GM21390 (cell line): ENCODE data around the gene LRRN4.

Experiments
- ATAC-seq: cut with Tn5 transposase; IDR thresholded peaks from one replicate; pipeline ENCODE4 v1.9.1; 2021; ENCODE audit not compliant: unreplicated experiment

The LRRN4 gene

GRCh38 chr20:6053776-6054688 lies at the start of gene LRRN4:
Gene LRRN4 (minus strand): TSS chr20:6054060. CDS start chr20:6052799, 1,261 bp downstream.
- ATAC-seq, result no peak

GRCh38 chr20:6103301-6103700 lies 49.4 kb upstream of the LRRN4 start:
- no peak for ATAC-seq

GRCh38 chr20:6101346-6101745 lies 47.5 kb upstream of the LRRN4 start:
- no peak for ATAC-seq

- no peak for ATAC-seq
Measured at GRCh38 chr20:6100246-6100645, 46.4 kb upstream of the LRRN4 start.

- no peak for ATAC-seq
Measured at GRCh38 chr20:6099819-6100218, 46.0 kb upstream of the LRRN4 start.

GRCh38 chr20:6095409-6095808 lies 41.5 kb upstream of the LRRN4 start:
- no peak for ATAC-seq

GRCh38 chr20:6094565-6094964 lies 40.7 kb upstream of the LRRN4 start:
- no peak for ATAC-seq

- ATAC-seq, result no peak
Measured at GRCh38 chr20:6094063-6094462, 40.2 kb upstream of the LRRN4 start.

GRCh38 chr20:6091661-6092060 lies 37.8 kb upstream of the LRRN4 start:
- no peak for ATAC-seq

- ATAC-seq, result no peak
Measured at GRCh38 chr20:6086868-6087267, 33.0 kb upstream of the LRRN4 start.

GRCh38 chr20:6083926-6084325 lies 30.1 kb upstream of the LRRN4 start:
- no peak for ATAC-seq

GRCh38 chr20:6081236-6081635 lies 27.4 kb upstream of the LRRN4 start:
- ATAC-seq, result no peak

GRCh38 chr20:6079016-6079415 lies 25.2 kb upstream of the LRRN4 start:
- no peak for ATAC-seq

GRCh38 chr20:6075428-6076219 lies 21.8 kb upstream of the LRRN4 start:
- ATAC-seq, result no peak

GRCh38 chr20:6074784-6075183 lies 20.9 kb upstream of the LRRN4 start:
- ATAC-seq, result no peak

GRCh38 chr20:6074145-6074561 lies 20.3 kb upstream of the LRRN4 start:
- ATAC-seq, result no peak

GRCh38 chr20:6070829-6071695 lies 17.2 kb upstream of the LRRN4 start:
- no peak for ATAC-seq

- no peak for ATAC-seq
Measured at GRCh38 chr20:6069669-6070068, 15.8 kb upstream of the LRRN4 start.

- ATAC-seq, result no peak
Measured at GRCh38 chr20:6067763-6068318, 14.0 kb upstream of the LRRN4 start.

- no peak for ATAC-seq
Measured at GRCh38 chr20:6066582-6066981, 12.7 kb upstream of the LRRN4 start.

GRCh38 chr20:6061544-6061943 lies 7.7 kb upstream of the LRRN4 start:
- ATAC-seq, result no peak
